GM19025 (cell line): ENCODE measurements around the gene OR2K2.
"Not testable (repeated sequence)": the region's sequence is repeated elsewhere in the genome, so short reads cannot be mapped to it uniquely, and the experiment has no call there.

Experiments
- ATAC-seq: cut with Tn5 transposase; IDR thresholded peaks from one replicate; pipeline ENCODE4 v1.9.1; 2021; ENCODE audit warnings: mild to moderate bottlenecking, low read depth, moderate library complexity; ENCODE audit not compliant: unreplicated experiment

The OR2K2 gene

GRCh38 chr9:111298731-111299598, 31.1 kb downstream of the OR2K2 start:
- ATAC-seq = no peak

DNA sequence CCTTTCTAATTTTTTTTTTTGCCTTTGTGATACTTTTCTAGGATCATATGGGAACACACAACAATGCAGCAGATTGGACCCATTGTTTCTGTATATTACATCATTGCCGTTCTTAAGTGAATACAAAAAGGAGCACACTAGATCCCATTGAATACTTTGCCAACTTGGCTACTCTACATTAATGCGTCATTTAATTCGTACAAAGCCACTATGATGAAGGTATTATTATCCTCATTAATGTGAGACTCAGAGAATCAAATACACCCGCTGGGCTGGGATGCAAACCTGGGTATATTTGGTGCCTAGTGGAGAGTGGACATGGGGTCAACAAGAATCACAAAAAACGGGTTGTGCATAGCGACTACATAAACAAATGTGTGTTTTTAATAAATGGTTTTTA, 31.9 kb downstream of the OR2K2 start:
- ATAC-seq = no peak

DNA sequence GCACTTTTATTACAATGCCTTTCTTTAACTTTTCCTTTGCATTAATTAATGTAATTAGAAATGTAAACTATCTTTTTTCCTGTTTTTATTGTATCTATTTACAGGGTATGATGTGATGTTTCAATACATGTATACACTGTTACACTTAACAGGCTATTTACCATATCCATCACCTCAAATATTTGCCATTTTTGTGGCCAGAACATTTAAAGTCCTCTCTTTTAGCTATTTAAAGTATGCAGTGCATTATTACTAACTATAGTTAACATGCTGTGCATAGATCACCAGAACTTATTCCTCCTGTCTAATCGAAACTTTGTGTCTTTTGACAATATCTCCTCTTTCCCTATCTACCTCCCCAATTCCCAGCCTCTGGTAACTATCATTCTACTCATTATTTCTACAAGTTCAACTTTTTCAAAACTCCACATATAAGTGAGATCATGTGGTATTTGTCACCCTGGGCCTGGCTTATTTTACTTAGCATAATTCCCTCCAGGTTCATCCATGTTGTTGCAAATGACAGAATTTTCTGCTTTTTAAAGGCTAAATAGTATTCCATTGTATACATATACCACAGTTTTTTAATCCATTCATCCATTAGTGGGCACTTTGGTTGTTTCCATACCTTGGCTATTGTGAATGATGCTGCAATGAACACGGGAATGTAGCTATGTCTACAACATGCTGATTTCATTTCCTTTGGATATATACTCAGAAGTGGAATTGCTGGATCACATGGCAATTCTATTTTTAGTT, 32.8 kb downstream of the OR2K2 start:
- no peak for ATAC-seq

DNA sequence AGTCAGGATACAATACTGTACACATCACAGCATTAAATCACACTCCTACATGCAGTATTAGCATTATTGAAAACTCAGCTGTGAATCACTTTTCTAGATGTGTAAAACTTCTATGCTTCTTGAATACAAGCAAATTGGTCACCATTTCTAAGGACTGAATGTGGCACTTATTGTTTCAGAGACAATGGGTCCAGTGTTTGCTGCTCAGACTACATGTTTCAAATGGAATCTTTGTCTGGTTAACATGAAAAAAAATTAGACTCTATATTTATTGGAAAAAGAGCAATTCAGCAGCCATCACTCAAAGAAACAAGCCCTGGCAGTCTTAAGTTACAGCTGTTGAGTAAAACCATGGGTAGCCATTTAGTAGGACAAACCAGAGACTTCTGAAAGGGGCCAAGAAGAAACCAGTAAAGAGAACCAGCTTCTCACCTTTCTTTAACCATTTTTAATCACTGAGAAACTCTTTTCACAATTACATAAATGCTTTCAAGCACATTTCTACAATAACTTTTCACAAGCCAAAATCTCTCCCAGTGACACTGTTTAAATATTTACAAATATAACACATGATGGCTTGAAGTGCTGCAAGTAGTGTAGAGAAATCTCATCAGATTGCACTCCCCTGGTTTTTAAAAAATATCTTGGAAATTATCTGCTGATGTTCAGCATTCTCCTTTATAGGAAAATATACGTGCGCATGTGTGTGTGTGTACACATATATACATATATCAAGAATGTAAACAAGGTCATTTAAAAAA, 35.2 kb downstream of the OR2K2 start:
- no peak for ATAC-seq

GRCh38 chr9:111287127-111287526, 42.9 kb downstream of the OR2K2 start:
- ATAC-seq = no peak

GRCh38 chr9:111284703-111285102, 45.3 kb downstream of the OR2K2 start:
- ATAC-seq = no peak

GRCh38 chr9:111282845-111283244, 47.2 kb downstream of the OR2K2 start:
- ATAC-seq = no peak

DNA sequence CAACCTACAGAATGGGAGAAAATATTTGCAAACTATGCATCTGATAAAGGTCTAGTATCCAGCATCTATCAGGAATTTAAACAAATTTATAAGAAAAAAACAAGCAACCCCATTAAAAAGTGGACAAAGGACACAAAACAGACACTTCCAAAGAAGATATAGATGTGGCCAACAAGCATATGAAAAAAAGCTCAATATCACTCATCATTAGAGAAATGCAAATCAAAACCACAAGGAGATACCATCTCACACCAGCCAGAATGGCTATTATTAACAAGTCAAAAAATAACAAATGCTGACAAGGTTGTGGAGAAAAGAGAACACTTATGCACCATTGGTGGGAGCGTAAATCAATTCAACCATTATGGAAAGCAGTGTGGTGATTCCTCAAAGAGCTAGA, 49.2 kb downstream of the OR2K2 start:
- not testable (repeated sequence) for ATAC-seq
